K562 (cell line): ENCODE results near the gene FAM118B. TPM values are rescaled to one million over a fixed set of nuclear protein-coding genes. Genes with fewer than 3 reads are reported as not detected.
"Not testable (repeated sequence)": the region's sequence is repeated elsewhere in the genome, so short reads cannot be mapped to it uniquely, and the experiment has no call there.

Experiments
- ATAC-seq: fragments of 200-7000 bp; cut with Tn5 transposase; 3 replicates; pipeline ENCODE4 v1.9.1; 2020; ENCODE audit warnings: moderate library complexity
- BruUV-seq: library from RNA; stranded (reverse); fragments of 400-500 nt; replicated peaks from 2 replicates; lab custom pipeline; 2021; lab: Mats Ljungman, UMichigan
- CTCF ChIA-PET: fragments of 300-600 bp; formaldehyde crosslinking; extraction: SDS; loops from one replicate; lab custom pipeline; 2021; ENCODE audit warnings: low intra/inter-chr PET ratio; lab: Yijun Ruan, JAX
- POLR2A ChIA-PET: fragments of 300-600, 350-650 bp; sonication (Branson Sonifier 250); formaldehyde crosslinking; extraction: SDS; loops from one replicate; lab custom pipeline; 2021; ENCODE audit warnings: antibody characterized with exemption, inconsistent platforms; lab: Yijun Ruan, JAX
- DNase-seq, 4 experiments: peaks; one replicate each; pipeline versions ENCODE4 v3.0.0 to v3.0.0-alpha.2; 2011 to 2018; ENCODE audit warnings: low spot score in 3 of 4, mixed read lengths in 3 of 4; ENCODE audit errors: extremely low read depth in 1 of 4
- FAIRE-seq: peaks from 2 replicates; lab custom pipeline; 2011; peaks lifted over from hg19 to GRCh38; lab: Jason Lieb, UNC
- H2AFZ ChIP-seq: 2 replicates; pipeline ENCODE4 v1.6.0; 2011; ENCODE audit warnings: low read depth, low read length, control low read depth, inconsistent platforms
- H3K27ac ChIP-seq: fragments of 200-600 bp; 3 replicates; pipeline ENCODE4 v1.8.0; 2011; ENCODE audit warnings: low read depth, mild to moderate bottlenecking, control low read depth, inconsistent platforms, low read length, moderate library complexity, mixed read lengths; ENCODE audit errors: extremely low read depth
- H3K27me3 ChIP-seq, 2 experiments: fragments of 300-600 bp in 1 of 2; 2 replicates in 1 of 2; 3 replicates in 1 of 2; pipeline versions ENCODE4 v1.6.0 to v1.8.0; 2011; ENCODE audit warnings: inconsistent platforms in 2 of 2, low read length in 2 of 2, mild to moderate bottlenecking in 1 of 2, mixed read lengths in 1 of 2, moderate library complexity in 1 of 2; ENCODE audit not compliant: control insufficient read depth in 2 of 2, insufficient read depth in 2 of 2
- H3K36me3 ChIP-seq: fragments of 300-600 bp; 3 replicates; pipeline ENCODE4 v1.8.0; 2011; ENCODE audit warnings: mild to moderate bottlenecking, low read length, inconsistent platforms; ENCODE audit not compliant: control insufficient read depth, insufficient read depth
- H3K4me1 ChIP-seq, 2 experiments: fragments of 200-600 bp in 1 of 2; replicated peaks in 1 of 2; 2 replicates in 1 of 2; 3 replicates in 1 of 2; pipeline versions ENCODE4 v1.5.1 to v1.8.0; 2011; ENCODE audit warnings: inconsistent platforms in 2 of 2, low read length in 2 of 2, mild to moderate bottlenecking in 1 of 2, mixed read lengths in 1 of 2, moderate library complexity in 1 of 2; ENCODE audit not compliant: control insufficient read depth in 2 of 2, insufficient read depth in 2 of 2
- H3K4me2 ChIP-seq: 2 replicates; pipeline ENCODE4 v1.6.1; 2011; ENCODE audit warnings: low read length, control low read depth, inconsistent platforms, mixed read lengths; ENCODE audit not compliant: insufficient read depth
- H3K4me3 ChIP-seq: fragments of 200-600 bp; sonication (generic), shearing (Covaris generic); 2 replicates; pipeline ENCODE4 v1.5.1; 2016; ENCODE audit warnings: control low read depth, inconsistent platforms
- H3K79me2 ChIP-seq: fragments of 200-600 bp; 3 replicates; pipeline ENCODE4 v1.8.0; 2011; ENCODE audit warnings: low read length, inconsistent platforms; ENCODE audit not compliant: control insufficient read depth, insufficient read depth
- H3K9ac ChIP-seq, 2 experiments: 2 replicates each; pipeline versions ENCODE4 v1.6.0 to v1.6.1; 2011; ENCODE audit warnings: low read depth in 2 of 2, low read length in 2 of 2, control low read depth in 1 of 2, inconsistent platforms in 1 of 2, mild to moderate bottlenecking in 1 of 2, mixed read lengths in 1 of 2; ENCODE audit not compliant: insufficient read depth in 1 of 2
- H3K9me1 ChIP-seq: one replicate; pipeline ENCODE4 v1.6.0; 2011; ENCODE audit warnings: inconsistent platforms, mild to moderate bottlenecking, low read length, moderate library complexity; ENCODE audit not compliant: control insufficient read depth, insufficient read depth
- H3K9me3 ChIP-seq: replicated peaks from 2 replicates; pipeline ENCODE4 v1.5.1; 2011; ENCODE audit warnings: low read depth, low read length, inconsistent platforms; ENCODE audit not compliant: control insufficient read depth, insufficient read depth
- H4K20me1 ChIP-seq: replicated peaks from 2 replicates; pipeline ENCODE4 v1.6.1; 2011; ENCODE audit warnings: low read length, inconsistent platforms, mixed read lengths; ENCODE audit not compliant: control insufficient read depth, insufficient read depth
- UBTF ChIP-seq, 2 experiments: IDR thresholded peaks; 2 replicates each; pipeline ENCODE4 v1.6.1; 2012; ENCODE audit warnings: improper control_type of control experiment in 2 of 2, low read depth in 2 of 2, low read length in 2 of 2, borderline replicate concordance in 1 of 2
- WGBS: fragments of 100-300 bp; shearing (Covaris generic); methylation state at CpG from one replicate; pipeline ENCODE4 v1.1.6; 2016; ENCODE audit warnings: low coverage, mixed read lengths; ENCODE audit not compliant: insufficient coverage; ENCODE audit errors: missing lambda C conversion rate; 5-methylcytosine and 5-hydroxymethylcytosine counted together
- in situ Hi-C: fragments of 300-500 bp; cut with MboI; formaldehyde crosslinking; loops from 4 replicates; pipeline ENCODE4 v1.15.0; 2018; ENCODE audit warnings: inconsistent platforms, mixed read lengths
- intact Hi-C: fragments of 100-400 bp; cut with micrococcal nuclease; formaldehyde crosslinking; loops from 2 replicates; pipeline ENCODE4 v1.14.2; 2022
- polyA plus RNA-seq, 8 experiments: library from polyadenylated mRNA; depleted of rRNA in 4 of 8; stranded (reverse) in 5 of 8; unstranded in 3 of 8; fragments of >200 nt; fragmentation: Nextera tagmentation in 2 of 8; fragmentation: Illumina TruSeq in 1 of 8; extraction: Ambion mirVana in 2 of 8; extraction: Trizol in 1 of 8; gene quantifications; 2 replicates each; pipeline versions ENCODE4 v1.2.1 to v1.2.3, GENCODE V29; 2011 to 2014; ENCODE audit warnings: inconsistent platforms in 1 of 8, missing spikeins in 1 of 8
- total RNA-seq, 7 experiments: library from RNA; depleted of rRNA in 6 of 7; stranded (reverse); fragments of >200 nt in 6 of 7; fragmentation: Illumina TruSeq in 2 of 7; extraction: Trizol in 2 of 7; gene quantifications; 2 replicates each; pipeline versions ENCODE4 v1.2.1 to v1.2.3, GENCODE V29; 2011 to 2021; ENCODE audit warnings: low replicate concordance in 1 of 7

The FAM118B gene
- total and polyA plus RNA-seq, 9 of the 15 experiments (the other 6 are each of a cell fraction or from before 2014, with no cell fraction given) = 12.0 to 49.0 (median 22.1) TPM

DNA sequence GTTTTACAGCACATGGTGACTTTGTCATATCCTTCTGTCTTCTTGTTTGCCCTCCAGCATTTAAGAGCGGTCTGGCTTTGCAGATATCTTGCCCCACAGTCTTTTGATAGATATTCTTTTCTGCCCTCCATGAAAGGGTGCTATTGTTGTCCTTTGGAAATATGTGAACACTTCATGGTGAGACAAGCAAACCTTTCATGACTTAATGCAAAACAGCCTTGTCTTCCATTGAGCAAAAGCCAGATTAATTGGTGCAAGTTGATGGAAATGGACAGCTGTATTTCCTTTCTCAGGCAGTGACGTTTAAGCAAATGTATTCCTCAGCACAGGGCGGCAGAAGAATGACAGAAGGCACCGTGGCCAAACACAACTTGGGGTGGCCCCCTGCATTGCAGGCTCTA lies 96.7 kb downstream of the FAM118B start:
- no peak overlapping the region for H3K4me2 ChIP-seq
- no peak overlapping the region for H3K9ac ChIP-seq

DNA sequence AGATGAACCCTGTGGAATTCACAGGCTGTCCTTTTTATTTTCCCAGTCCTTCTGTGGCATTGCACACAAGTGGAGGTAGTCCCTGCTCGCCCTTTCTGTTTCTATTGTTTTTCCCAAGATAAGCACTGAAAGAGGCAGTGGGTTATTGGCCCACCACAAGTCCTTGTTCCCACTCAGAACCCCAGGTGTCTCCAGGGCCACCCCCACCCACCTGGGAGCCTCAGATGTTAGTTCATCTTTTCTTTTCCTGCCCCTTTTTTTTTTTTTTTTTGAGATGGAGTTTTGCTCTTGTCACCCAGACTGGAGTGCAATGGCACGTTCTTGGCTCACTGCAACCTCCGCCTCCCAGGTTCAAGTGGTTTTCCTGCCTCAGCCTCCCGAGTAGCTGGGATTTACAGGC lies 97.2 kb downstream of the FAM118B start:
- H3K27ac ChIP-seq, H3K36me3 ChIP-seq, H3K9ac ChIP-seq, H3K4me2 ChIP-seq, H2AFZ ChIP-seq, H3K79me2 ChIP-seq, CTCF ChIA-PET, ATAC-seq, H3K27me3 ChIP-seq, H3K4me1 ChIP-seq, BruUV-seq, H3K9me1 ChIP-seq, POLR2A ChIA-PET, DNase-seq, H3K4me3 ChIP-seq, FAIRE-seq, H4K20me1 ChIP-seq, H3K9me3 ChIP-seq: not testable (repeated sequence)
- WGBS = 79% methylated on average over 4 of the region's 4 CpGs
- intact Hi-C loops (loop anchor here (5.0 kb wide), 2 partner anchors 386 to 409 kb away; no protein-coding TSS in a partner anchor), in situ Hi-C loops (loop anchor here (25.0 kb wide), 2 partner anchors 104 to 679 kb away; no protein-coding TSS in a partner anchor)

More for the DNA sequence above, 96.7 kb downstream of the FAM118B start:
- in situ Hi-C loops = loop anchor here (25.0 kb wide), 2 partner anchors 104 to 679 kb away; no protein-coding TSS in a partner anchor
- H3K79me2 ChIP-seq = peaks cover 12% of the 10 kb centered on the region; the same call in 2 of the 3 replicates
- no peak for TF ChIP-seq UBTF (IDR thresholded peaks at IDR 0.05; ENCODE audit: borderline replicate concordance in 1 of 2, low read depth in 2 of 2, low read length in 2 of 2)
- ChIA-PET POLR2A (interaction anchor here (1.0 kb wide), 1 partner anchor 10 kb away, joined by 5 read pairs; no protein-coding TSS in a partner anchor), CTCF (interaction anchor here (0.7 to 1.1 kb wide), 2 partner anchors 53 to 83 kb away, joined by 3 read pairs; no protein-coding TSS in a partner anchor)
- no peaks in the 10 kb centered on the region for H3K9me3 ChIP-seq
- no TSS peak for BruUV-seq
- no peak overlapping the region for H2AFZ ChIP-seq
- H3K36me3 ChIP-seq = peaks cover 8% of the 10 kb centered on the region; the same call in 2 of the 3 replicates
- intact Hi-C loops = loop anchor here (5.0 kb wide), 2 partner anchors 386 to 409 kb away; no protein-coding TSS in a partner anchor
- H3K4me3 ChIP-seq = no peak overlapping the region
- H3K4me1 ChIP-seq = peaks cover 4 to 7% of the 10 kb centered on the region in 2 experiments; a peak in 3 of 5 replicates
- no peak overlapping the region for H3K27ac ChIP-seq
- FAIRE-seq = no peak
- no peaks in the 10 kb centered on the region for H3K9me1 ChIP-seq
- no peak for DNase-seq
- no peak for ATAC-seq
- H3K27me3 ChIP-seq = no peaks in the 10 kb centered on the region; a peak in 1 of 5 replicates
- H4K20me1 ChIP-seq = no peaks in the 10 kb centered on the region; the same call in 1 of the 2 replicates
- WGBS = 63% methylated on average over 4 of the region's 4 CpGs
